ENCODE data around the gene BORCS6. TPM values are rescaled to one million over a fixed set of nuclear protein-coding genes. Genes with fewer than 3 reads are reported as not detected.

BORCS6 gene
- total RNA-seq (10 to 100 TPM in 1 of 2 donors, 1 to 10 TPM in 1; 8.7 to 10.4 TPM), polyA plus RNA-seq (ENCODE audit: insufficient read depth, low read depth, low replicate concordance) (8.5 TPM)
- long read RNA-seq, donor 1, transcript BORCS6-201 (1 exons, 2,575 nt): major isoform, 13 of 13 reads
- long read RNA-seq, donor 1, partial matches to known transcripts: 0 of 13 reads
- long read RNA-seq, donor 1, other reads (novel, unspliced or antisense): 0 of 13 reads
- long read RNA-seq, donor 2, transcript BORCS6-201 (1 exons, 2,575 nt): major isoform, 24 of 24 reads
- long read RNA-seq, donor 2, partial matches to known transcripts: 0 of 24 reads
- long read RNA-seq, donor 2, other reads (novel, unspliced or antisense): 0 of 24 reads

GRCh38 chr17:8189711-8190477, at the start of gene BORCS6:
BORCS6 (minus strand) TSS chr17:8190180; CDS start chr17:8190140, 40 bp downstream.
- peaks cover 33% of the 10 kb centered on the region for H3K4me1 ChIP-seq
- peak; percentile 6 for TF ChIP-seq POLR2A (IDR thresholded peaks at IDR 0.05)
- TF ChIP-seq CTCF (IDR thresholded peaks at IDR 0.05): no peak
- H3K27me3 ChIP-seq: no peaks in the 10 kb centered on the region
- 0 to 1% methylated on average over 15 to 59 of the region's 70 CpGs for WGBS, 2 donors
- H3K4me3 ChIP-seq: peak within 1 kb of the TSS; percentile 76 to 79
- peak within 1 kb of the TSS; percentile 96 for H3K27ac ChIP-seq
- DNase-seq: peak; percentile 100
- no peaks in the 10 kb centered on the region for H3K36me3 ChIP-seq (ENCODE audit: low read depth, missing control alignments)
- H3K9me3 ChIP-seq: no peaks in the 10 kb centered on the region
- intact Hi-C loops (cut with DNase I; ENCODE audit: low total_unique reads): loop anchor here (5.0 to 10.0 kb wide), 2 partner anchors 32 to 65 kb away; partner anchors contain the start of gene HES7

DNA sequence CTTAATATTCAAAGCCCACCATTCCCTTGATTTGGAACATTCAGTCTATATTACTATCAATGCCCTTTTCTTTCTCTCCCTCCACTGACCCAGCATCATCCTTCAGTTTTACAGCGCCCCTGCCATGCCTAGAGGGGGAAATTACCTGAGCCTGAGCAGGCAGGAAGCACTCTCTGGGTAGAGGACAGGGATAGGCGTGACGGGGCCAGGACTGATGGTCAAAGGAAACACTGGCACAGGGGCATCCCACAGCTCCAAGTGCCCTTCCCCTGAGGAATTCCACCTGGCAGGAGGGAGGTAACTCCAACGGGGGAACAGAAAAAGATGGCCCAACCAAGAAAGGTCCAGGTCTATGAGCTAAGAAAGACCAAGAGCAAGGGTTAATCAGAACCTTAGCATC, 47.9 kb upstream of the BORCS6 start:
- H3K27me3 ChIP-seq: no peaks in the 10 kb centered on the region
- no peaks in the 10 kb centered on the region for H3K9me3 ChIP-seq
- WGBS, 2 donors: 95% methylated on average over 4 of the region's 4 CpGs
- intact Hi-C loops (cut with DNase I; ENCODE audit: low total_unique reads): no loop called here
- no peak for DNase-seq
- TF ChIP-seq POLR2A (IDR thresholded peaks at IDR 0.05) (no peak), CTCF (IDR thresholded peaks at IDR 0.05) (no peak)
- no peak overlapping the region for H3K4me3 ChIP-seq
- no peaks in the 10 kb centered on the region for H3K4me1 ChIP-seq
- H3K36me3 ChIP-seq (ENCODE audit: low read depth, missing control alignments): no peaks in the 10 kb centered on the region
- H3K27ac ChIP-seq: no peak overlapping the region

GRCh38 chr17:8237175-8237574, 47.2 kb upstream of the BORCS6 start:
- WGBS, 2 donors: 92 to 97% methylated on average over 7 of the region's 7 CpGs
- no peak overlapping the region for H3K27ac ChIP-seq
- H3K27me3 ChIP-seq: no peaks in the 10 kb centered on the region
- intact Hi-C loops (cut with DNase I; ENCODE audit: low total_unique reads): no loop called here
- no peaks in the 10 kb centered on the region for H3K36me3 ChIP-seq (ENCODE audit: low read depth, missing control alignments)
- no peak overlapping the region for H3K4me3 ChIP-seq
- no peaks in the 10 kb centered on the region for H3K4me1 ChIP-seq
- no peak for DNase-seq
- no peaks in the 10 kb centered on the region for H3K9me3 ChIP-seq
- TF ChIP-seq POLR2A (IDR thresholded peaks at IDR 0.05) (no peak), CTCF (IDR thresholded peaks at IDR 0.05) (no peak)

GRCh38 chr17:8235676-8236075, 45.7 kb upstream of the BORCS6 start:
- DNase-seq: no peak
- intact Hi-C loops (cut with DNase I; ENCODE audit: low total_unique reads): no loop called here
- Histone ChIP-seq H3K9me3 (no peaks in the 10 kb centered on the region), H3K27me3 (no peaks in the 10 kb centered on the region), H3K4me1 (no peaks in the 10 kb centered on the region), H3K27ac (no peak overlapping the region), H3K36me3 (ENCODE audit: low read depth, missing control alignments) (no peaks in the 10 kb centered on the region), H3K4me3 (no peak overlapping the region)
- 85 to 97% methylated on average over 7 of the region's 7 CpGs for WGBS, 2 donors
- no peak for TF ChIP-seq CTCF (IDR thresholded peaks at IDR 0.05)
- TF ChIP-seq POLR2A (IDR thresholded peaks at IDR 0.05): no peak
